Endothelial cell (in vitro differentiated cells): ENCODE results near the gene NRN1. TPM values are rescaled to one million over a fixed set of nuclear protein-coding genes. Genes with fewer than 3 reads are reported as not detected.

Source experiments
- DNase-seq: peaks from one replicate; pipeline ENCODE4 v3.0.0; 2021; ENCODE audit warnings: low spot score
- H3K27ac Mint-ChIP-seq: one replicate; pipeline ENCODE4 v1.8.0; 2021; ENCODE audit warnings: mixed read lengths, inconsistent platforms; ENCODE audit not compliant: unreplicated experiment
- H3K27me3 Mint-ChIP-seq: one replicate; pipeline ENCODE4 v1.8.0; 2021; ENCODE audit warnings: mild to moderate bottlenecking, moderate library complexity, mixed read lengths, inconsistent platforms; ENCODE audit not compliant: unreplicated experiment
- H3K36me3 Mint-ChIP-seq: one replicate; pipeline ENCODE4 v1.8.0; 2021; ENCODE audit warnings: mild to moderate bottlenecking, low read depth, mixed read lengths, inconsistent platforms; ENCODE audit not compliant: unreplicated experiment
- H3K4me1 Mint-ChIP-seq: one replicate; pipeline ENCODE4 v1.8.0; 2021; ENCODE audit warnings: mild to moderate bottlenecking, mixed read lengths, inconsistent platforms; ENCODE audit not compliant: unreplicated experiment
- H3K4me3 Mint-ChIP-seq: one replicate; pipeline ENCODE4 v1.8.0; 2021; ENCODE audit warnings: mild to moderate bottlenecking, mixed read lengths, inconsistent platforms; ENCODE audit not compliant: unreplicated experiment
- H3K9me3 Mint-ChIP-seq: one replicate; pipeline ENCODE4 v1.8.0; 2021; ENCODE audit warnings: mixed read lengths, inconsistent platforms; ENCODE audit not compliant: unreplicated experiment
- CTCF ChIP-seq: fragments of 200-600 bp; sonication (generic); IDR thresholded peaks from one replicate; pipeline ENCODE4 v1.5.0; 2021; ENCODE audit warnings: antibody characterized with exemption; ENCODE audit not compliant: unreplicated experiment
- total RNA-seq: library from RNA; stranded (reverse); fragmentation: NEBNext Ultra II Directional; extraction: Animal tissue kit (Norgen Biotek cat#: 25700); gene quantifications from one replicate; pipeline ENCODE4 v1.2.1, GENCODE V29; 2021; ENCODE audit not compliant: unreplicated experiment

NRN1 gene
- total RNA-seq, 1 donor from 2014 or later: 39.6 TPM

GRCh38 chr6:6002005-6002847, 4.5 kb downstream of the NRN1 start:
- Mint-ChIP-seq H3K4me3 (peak overlapping the region; percentile 95), H3K9me3 (no peaks in the 10 kb centered on the region), H3K4me1 (peaks cover 61% of the 10 kb centered on the region), H3K27me3 (peaks cover 27% of the 10 kb centered on the region), H3K27ac (peak overlapping the region; percentile 85), H3K36me3 (peaks cover 36% of the 10 kb centered on the region)
- no peak for TF ChIP-seq CTCF
- DNase-seq: peak; percentile 26

DNA sequence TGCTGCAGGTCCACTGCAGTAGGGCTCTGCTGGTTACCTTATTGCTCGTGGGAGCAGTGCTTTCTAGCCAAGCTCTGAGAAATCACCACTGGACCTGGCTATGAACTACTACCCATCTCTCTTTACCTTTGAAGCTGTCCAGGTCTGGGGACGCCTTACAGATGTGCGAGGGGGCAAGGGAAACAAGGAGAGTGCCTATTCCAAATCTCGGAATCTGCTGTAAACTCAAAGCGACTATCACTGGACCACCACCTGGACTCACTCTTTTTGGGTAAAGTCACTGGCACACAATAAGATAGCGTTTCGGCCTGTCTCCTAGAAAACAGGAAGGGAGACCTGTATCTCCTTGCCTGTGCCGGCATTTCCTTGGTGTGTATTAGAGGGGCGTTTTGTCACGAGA, 5.3 kb downstream of the NRN1 start:
- TF ChIP-seq CTCF: no peak
- H3K4me3 Mint-ChIP-seq: peak overlapping the region; percentile 95
- H3K27me3 Mint-ChIP-seq: peaks cover 27% of the 10 kb centered on the region
- H3K4me1 Mint-ChIP-seq: peaks cover 61% of the 10 kb centered on the region
- H3K36me3 Mint-ChIP-seq: peaks cover 36% of the 10 kb centered on the region
- peak overlapping the region; percentile 85 for H3K27ac Mint-ChIP-seq
- DNase-seq: no peak
- H3K9me3 Mint-ChIP-seq: no peaks in the 10 kb centered on the region

GRCh38 chr6:5999688-6000608, 6.8 kb downstream of the NRN1 start:
- H3K4me3 Mint-ChIP-seq: peak overlapping the region; percentile 95
- peaks cover 63% of the 10 kb centered on the region for H3K4me1 Mint-ChIP-seq

DNA sequence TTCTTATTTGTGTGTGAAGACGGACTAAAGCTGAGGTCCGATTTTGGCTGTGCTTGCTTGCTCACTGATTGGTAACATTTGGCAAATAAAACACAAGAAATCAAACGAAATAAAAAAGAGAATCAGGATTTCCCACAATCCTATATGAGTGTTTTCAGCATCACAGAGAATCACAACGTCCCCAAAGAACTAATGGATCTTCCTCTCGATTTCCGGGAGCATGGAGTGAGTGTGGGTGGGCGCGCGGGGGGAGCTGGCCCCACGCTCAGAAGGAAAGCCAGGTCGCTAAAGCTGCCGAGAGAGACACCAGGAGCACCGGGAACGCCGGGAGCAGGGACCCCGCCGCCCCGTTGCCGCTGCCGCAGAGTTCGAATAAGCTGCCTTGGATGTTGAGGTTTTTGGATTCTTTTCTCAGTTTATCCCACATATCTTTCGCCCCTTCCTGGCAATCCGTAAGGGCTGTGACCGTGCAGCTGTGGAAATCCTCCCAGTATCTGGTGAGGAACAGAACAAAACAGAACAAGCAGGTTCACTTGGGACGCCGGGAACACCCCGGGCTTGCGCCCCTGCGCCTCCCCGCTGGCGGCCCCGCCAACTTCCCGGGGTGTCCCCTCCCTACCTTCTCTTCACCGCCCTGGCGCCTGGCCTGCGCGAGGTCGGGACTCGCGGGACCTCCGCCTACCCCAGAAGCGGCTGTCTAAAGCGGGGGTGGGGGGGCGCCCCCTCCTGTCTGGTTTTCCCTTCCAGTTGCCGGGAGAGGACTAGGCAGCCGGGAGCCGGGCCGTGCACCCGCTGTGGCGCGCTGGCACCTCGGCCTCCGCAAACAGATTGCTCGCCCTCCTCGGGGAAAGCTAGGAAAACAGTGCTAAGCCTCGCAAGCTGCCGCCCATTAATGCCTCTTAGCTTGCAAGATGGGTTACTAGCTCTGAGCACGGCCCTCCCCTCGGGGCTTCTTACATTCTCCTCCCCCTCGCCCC, 7.7 kb downstream of the NRN1 start:
- peaks cover 29% of the 10 kb centered on the region for H3K36me3 Mint-ChIP-seq
- peak; percentile 63 for DNase-seq
- TF ChIP-seq CTCF: no peak
- H3K9me3 Mint-ChIP-seq: no peaks in the 10 kb centered on the region
- H3K27me3 Mint-ChIP-seq: peaks cover 30% of the 10 kb centered on the region
- H3K27ac Mint-ChIP-seq: peak overlapping the region; percentile 98
- peak overlapping the region; percentile 95 for H3K4me3 Mint-ChIP-seq
- peaks cover 62% of the 10 kb centered on the region for H3K4me1 Mint-ChIP-seq

More at GRCh38 chr6:5999688-6000608, 6.8 kb downstream of the NRN1 start:
- peaks cover 33% of the 10 kb centered on the region for H3K27me3 Mint-ChIP-seq
- H3K36me3 Mint-ChIP-seq: peaks cover 38% of the 10 kb centered on the region
- TF ChIP-seq CTCF: no peak
- no peaks in the 10 kb centered on the region for H3K9me3 Mint-ChIP-seq
- peak overlapping the region; percentile 98 for H3K27ac Mint-ChIP-seq
- peak; percentile 43 for DNase-seq
